Heart left ventricle (tissue), 16 donors: ENCODE results near the gene GPRIN3. TPM values are rescaled to one million over a fixed set of nuclear protein-coding genes. Genes with fewer than 3 reads are reported as not detected.
A peak's percentile ranks its signal among the peaks of the same experiment; 100 is the strongest.

Experiments
- ATAC-seq, 4 donors: fragments of 200-7000 bp; cut with Tn5 transposase; one replicate each; pipeline ENCODE4 v1.9.1; 2020 to 2022; ENCODE audit warnings: moderate library complexity in 4 of 4, mild to moderate bottlenecking in 3 of 4, moderate number of reproducible peaks in 1 of 4
- DNase-seq, 5 donors: peaks; one replicate each; pipeline ENCODE4 v3.0.0-alpha.2; 2020
- H3K27ac ChIP-seq, 12 donors: fragments of 200-600 bp; sonication (generic) in 4 of 12; one replicate each; pipeline versions ENCODE4 v1.5.0 to v1.8.0; 2016 to 2022; ENCODE audit warnings: mild to moderate bottlenecking in 2 of 12
- H3K27me3 ChIP-seq, 9 donors: fragments of 200-600 bp; sonication (generic) in 2 of 9; one replicate each; pipeline versions ENCODE4 v1.5.1 to v1.8.0; 2016 to 2022; ENCODE audit warnings: mild to moderate bottlenecking in 3 of 9
- H3K36me3 ChIP-seq, 9 donors: fragments of 200-600 bp; sonication (generic) in 2 of 9; one replicate each; pipeline versions ENCODE4 v1.5.0 to v1.8.0; 2018 to 2022; ENCODE audit warnings: mild to moderate bottlenecking in 2 of 9
- H3K4me1 ChIP-seq, 12 donors: fragments of 200-600 bp; sonication (generic) in 4 of 12; one replicate each; pipeline versions ENCODE4 v1.5.0 to v1.8.0; 2016 to 2022; ENCODE audit warnings: mild to moderate bottlenecking in 3 of 12
- H3K4me3 ChIP-seq, 12 donors: fragments of 200-600 bp; sonication (generic) in 4 of 12; one replicate each; pipeline versions ENCODE4 v1.5.0 to v1.8.0; 2017 to 2022; ENCODE audit warnings: mild to moderate bottlenecking in 9 of 12, moderate library complexity in 4 of 12
- H3K9me3 ChIP-seq, 12 donors: fragments of 200-600 bp; sonication (generic) in 4 of 12; one replicate each; pipeline versions ENCODE4 v1.5.0 to v1.8.0; 2016 to 2022; ENCODE audit warnings: mild to moderate bottlenecking in 1 of 12
- POLR2A ChIP-seq, 2 donors: fragments of 450-650 bp; IDR thresholded peaks; one replicate each; pipeline ENCODE4 v1.6.1; 2017; ENCODE audit warnings: antibody characterized with exemption in 2 of 2, mild to moderate bottlenecking in 2 of 2, moderate library complexity in 2 of 2
- WGBS, 4 donors: extraction: QIAGEN DNeasy Blood & Tissue Kit in 2 of 4; methylation state at CpG; one replicate each; pipeline versions ENCODE4 v1.1.5 to v1.1.7; 2013 to 2018; 5-methylcytosine and 5-hydroxymethylcytosine counted together
- intact Hi-C, 10 donors: fragments of 100-400 bp; cut with DNase I; formaldehyde crosslinking; loops; one replicate each; pipeline versions ENCODE4 v1.11.1 to v1.14.2; 2022
- polyA plus RNA-seq, 2 donors: library from polyadenylated mRNA; stranded (reverse); fragments of 200-250 nt; gene quantifications; one replicate each; pipeline ENCODE4 v1.2.3, GENCODE V29; 2013
- total RNA-seq, 9 donors: library from RNA; depleted of rRNA in 2 of 9; stranded (reverse); fragments of >200 nt in 2 of 9; fragmentation: NEBNext Ultra II Directional in 3 of 9; extraction: Animal tissue kit (Norgen Biotek cat#: 25700) in 3 of 9; gene quantifications; one replicate each; pipeline versions ENCODE4 v1.1.0 to v1.2.4, GENCODE V29; 2016 to 2023
- TF ChIP-seq, protein P1 (sequence below), 12 donors: fragments of 200-600 bp; sonication (generic) in 4 of 12; IDR thresholded peaks; one replicate each; pipeline versions ENCODE4 v1.5.0 to v1.8.0; 2018 to 2022; ENCODE audit warnings: antibody characterized with exemption in 12 of 12, mild to moderate bottlenecking in 5 of 12
- donor health status: ischemic (EF 13 %, LVEDD 7.1; RV severe dilation, severe dysfunction).
- donor health status: healthy with polysubstance abuse.
- donor health status: DM: no; HTN: yes; CAD: no.
- donor health status: DM: no; HTN: no; CAD: no.
- donor health status: ischemic (EF 25% LVEDD 6.9; RV normal size, moderate dysfunction).
- donor health status: ischemic (EF 25% LVEDD 5.7; RV mildly dilated, moderate dysfunction).
- donor health status: healthy.
- donor health status: DM: yes; HTN: yes; CAD: no.
- donor health status: ischemic (EF 35%, LVEDD 5.7; RV mildly dilated, moderate dysfunction).
- donor health status: nonischemic (EF 11% LVEDD 7.7; RV severe dilation, severe dysfunction).
- donor health status: DM: yes; HTN: yes; CAD: no.
- donor health status: PGD.
- donor health status: ischemic (EF 29% LVEDD 5.4; RV normal size, mild dysfunction).
- donor health status: nonischemic (EF 23%, LVEDD 6.1; RV moderate dilation, normal function).

The GPRIN3 gene
- total and polyA plus RNA-seq, 11 donors = 2.4 to 16.5 (median 13.0) TPM

DNA sequence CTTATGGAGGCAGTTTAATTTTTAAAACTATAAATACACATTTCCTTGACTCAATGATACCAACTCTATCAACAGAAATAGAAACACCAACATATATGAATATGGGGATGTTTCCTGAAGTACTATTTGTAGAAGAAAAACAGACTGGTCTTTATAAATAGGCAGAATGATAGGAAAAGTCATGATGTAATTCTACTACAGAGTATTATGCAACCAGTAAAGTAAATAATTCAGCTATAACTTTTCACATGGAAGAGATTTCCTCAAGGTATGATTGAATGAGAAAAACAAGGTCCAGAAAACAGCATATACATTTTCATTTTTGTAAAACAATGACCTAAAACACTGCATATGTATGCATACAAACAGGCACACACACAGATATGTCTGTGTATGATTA lies 56.2 kb downstream of the GPRIN3 start:
- DNase-seq = no peak
- Histone ChIP-seq H3K4me1 (peaks cover 0 to 26% (median 4%) of the 10 kb centered on the region in 12 donors), H3K9me3 (no peaks in the 10 kb centered on the region), H3K36me3 (peaks cover 0 to 26% (median 16%) of the 10 kb centered on the region in 9 donors), H3K27me3 (no peaks in the 10 kb centered on the region), H3K27ac (no peak overlapping the region), H3K4me3 (no peak overlapping the region)
- intact Hi-C loops = loop anchor here in 4 of 10 donors (5.0 to 10.0 kb wide), 3 partner anchors 53 to 183 kb away; partner anchors contain the start of gene GPRIN3 (in 3 of the 4)
- no peak for ATAC-seq
- TF ChIP-seq POLR2A (IDR thresholded peaks at IDR 0.05) = no peak
- TF ChIP-seq, protein P1, sequence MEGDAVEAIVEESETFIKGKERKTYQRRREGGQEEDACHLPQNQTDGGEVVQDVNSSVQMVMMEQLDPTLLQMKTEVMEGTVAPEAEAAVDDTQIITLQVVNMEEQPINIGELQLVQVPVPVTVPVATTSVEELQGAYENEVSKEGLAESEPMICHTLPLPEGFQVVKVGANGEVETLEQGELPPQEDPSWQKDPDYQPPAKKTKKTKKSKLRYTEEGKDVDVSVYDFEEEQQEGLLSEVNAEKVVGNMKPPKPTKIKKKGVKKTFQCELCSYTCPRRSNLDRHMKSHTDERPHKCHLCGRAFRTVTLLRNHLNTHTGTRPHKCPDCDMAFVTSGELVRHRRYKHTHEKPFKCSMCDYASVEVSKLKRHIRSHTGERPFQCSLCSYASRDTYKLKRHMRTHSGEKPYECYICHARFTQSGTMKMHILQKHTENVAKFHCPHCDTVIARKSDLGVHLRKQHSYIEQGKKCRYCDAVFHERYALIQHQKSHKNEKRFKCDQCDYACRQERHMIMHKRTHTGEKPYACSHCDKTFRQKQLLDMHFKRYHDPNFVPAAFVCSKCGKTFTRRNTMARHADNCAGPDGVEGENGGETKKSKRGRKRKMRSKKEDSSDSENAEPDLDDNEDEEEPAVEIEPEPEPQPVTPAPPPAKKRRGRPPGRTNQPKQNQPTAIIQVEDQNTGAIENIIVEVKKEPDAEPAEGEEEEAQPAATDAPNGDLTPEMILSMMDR (IDR thresholded peaks at IDR 0.05) = no peak

DNA sequence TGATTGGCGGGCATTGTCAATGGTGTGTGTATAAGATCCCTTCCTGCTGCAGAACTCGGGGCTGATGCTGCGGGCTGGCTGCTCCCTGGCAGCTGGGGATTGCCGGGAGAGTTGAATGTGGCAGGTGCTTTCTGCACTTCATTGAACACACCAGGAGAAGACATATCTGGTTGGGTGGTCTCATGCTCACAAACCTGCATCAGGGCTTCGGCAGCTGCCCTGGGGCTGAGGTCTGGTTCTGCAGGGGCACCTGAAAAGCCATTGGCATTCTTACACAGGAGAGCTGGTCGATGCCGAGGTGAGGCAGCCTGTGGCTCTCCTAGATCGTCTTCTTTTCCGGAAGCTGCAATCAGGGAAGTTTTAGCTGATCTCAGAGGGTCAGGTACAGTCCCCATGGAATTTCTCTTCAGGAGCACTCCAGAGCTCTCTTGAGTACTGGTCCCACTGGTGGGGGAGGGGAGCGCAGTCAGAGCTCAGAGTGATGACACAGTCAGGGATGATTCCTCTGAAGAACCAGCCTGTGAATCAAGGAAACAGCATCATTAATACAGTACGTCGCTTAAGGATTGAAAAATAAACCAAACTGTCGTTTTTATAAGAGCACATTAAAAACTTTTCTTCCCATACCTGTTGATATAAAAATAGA lies 57.8 kb downstream of the GPRIN3 start:
- Histone ChIP-seq H3K4me1 (peaks cover 0 to 16% (median under 1%) of the 10 kb centered on the region in 12 donors), H3K4me3 (no peak overlapping the region), H3K27me3 (no peaks in the 10 kb centered on the region), H3K27ac (no peak overlapping the region), H3K9me3 (no peaks in the 10 kb centered on the region), H3K36me3 (peaks cover 0 to 26% (median 16%) of the 10 kb centered on the region in 9 donors)
- 87 to 92% (median 92%) methylated on average over 9 to 13 of the region's 13 CpGs for WGBS, 4 donors
- DNase-seq = no peak
- intact Hi-C loops = loop anchor here in 4 of 10 donors (5.0 to 10.0 kb wide), 3 partner anchors 55 to 185 kb away; partner anchors contain the start of gene GPRIN3 (in 3 of the 4)
- ATAC-seq = peak in 1 of 4 donors; percentile 18
- TF ChIP-seq, protein P1 (IDR thresholded peaks at IDR 0.05) = no peak

DNA sequence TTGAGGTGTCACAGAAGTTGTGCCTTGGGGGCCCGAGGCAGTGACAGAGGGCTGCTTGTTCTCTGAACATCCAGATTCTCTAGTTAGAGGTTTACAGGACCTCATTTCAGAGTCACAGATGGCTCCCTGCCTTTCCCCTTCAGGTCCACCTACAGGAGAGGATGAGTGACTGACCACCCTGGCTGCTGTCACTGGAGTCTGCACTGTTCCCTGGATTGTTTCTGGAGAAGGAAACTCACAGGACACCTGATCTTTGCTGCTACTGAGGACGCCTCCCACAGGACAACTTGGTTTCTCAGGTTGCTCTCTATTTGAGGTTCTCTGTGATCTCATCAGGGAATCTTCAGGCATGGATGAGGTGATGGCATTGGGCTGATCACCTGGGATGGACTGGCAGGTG lies 58.3 kb downstream of the GPRIN3 start:
- Histone ChIP-seq H3K36me3 (peaks cover 0 to 26% (median 16%) of the 10 kb centered on the region in 9 donors), H3K4me3 (no peak overlapping the region), H3K27me3 (no peaks in the 10 kb centered on the region), H3K4me1 (peaks cover 0 to 16% (median under 1%) of the 10 kb centered on the region in 12 donors), H3K9me3 (no peaks in the 10 kb centered on the region), H3K27ac (no peak overlapping the region)
- 70 to 89% (median 83%) methylated on average over 2 of the region's 2 CpGs for WGBS, 4 donors
- DNase-seq = no peak
- intact Hi-C loops = no loop called here
- peak in 1 of 4 donors; percentile 22 for ATAC-seq
- TF ChIP-seq, protein P1 (IDR thresholded peaks at IDR 0.05) = no peak
- TF ChIP-seq POLR2A (IDR thresholded peaks at IDR 0.05) = no peak

DNA sequence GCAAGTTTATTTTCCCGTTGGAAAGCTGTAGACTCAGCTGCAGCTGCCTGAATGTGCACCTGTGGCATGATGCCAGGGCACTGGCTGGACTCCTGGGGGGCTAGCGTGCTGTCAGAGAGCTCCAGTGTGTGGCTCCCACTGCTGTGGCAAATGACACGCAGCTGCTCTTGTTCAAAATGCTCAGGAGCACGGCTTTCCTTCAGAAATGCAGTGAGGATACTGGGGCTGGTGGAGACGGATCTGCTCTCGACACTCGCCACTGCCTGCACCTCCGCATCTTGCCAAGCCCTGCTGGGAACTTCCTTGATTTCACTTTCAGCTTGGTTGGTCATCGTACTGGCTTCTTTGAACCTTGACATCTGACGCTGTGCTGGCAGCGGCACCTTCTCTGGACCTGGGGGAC lies 58.7 kb downstream of the GPRIN3 start:
- ATAC-seq (peak in 1 of 4 donors; percentile 34), DNase-seq (no peak)
- 80 to 93% (median 84%) methylated on average over 7 to 11 of the region's 11 CpGs for WGBS, 4 donors
- Histone ChIP-seq H3K4me3 (no peak overlapping the region), H3K36me3 (peaks cover 0 to 26% (median 16%) of the 10 kb centered on the region in 9 donors), H3K9me3 (no peaks in the 10 kb centered on the region), H3K4me1 (peaks cover 0 to 18% (median 4%) of the 10 kb centered on the region in 12 donors), H3K27ac (no peak overlapping the region), H3K27me3 (no peaks in the 10 kb centered on the region)
- no peak for TF ChIP-seq POLR2A (IDR thresholded peaks at IDR 0.05)
- TF ChIP-seq, protein P1 (IDR thresholded peaks at IDR 0.05) = no peak
- intact Hi-C loops = no loop called here
